Loucy (cell line): ENCODE data around the gene CDK18.

ENCODE experiments used
- H2AFZ ChIP-seq: fragments of 200-600 bp; sonication (generic); 2 replicates; pipeline ENCODE4 v1.6.0; 2016; ENCODE audit warnings: antibody characterized with exemption, mild to moderate bottlenecking, low read length, moderate library complexity
- H3F3A ChIP-seq: fragments of 200-600 bp; 2 replicates; pipeline ENCODE4 v1.6.0; 2016; ENCODE audit warnings: antibody characterized with exemption, low read depth, mild to moderate bottlenecking
- H3K27me3 ChIP-seq: fragments of 200-600 bp; sonication (generic); 2 replicates; pipeline ENCODE4 v1.6.1; 2014; ENCODE audit warnings: low read length, mild to moderate bottlenecking; ENCODE audit not compliant: insufficient read depth, poor library complexity, severe bottlenecking
- H3K36me3 ChIP-seq: fragments of 200-600 bp; sonication (generic); 2 replicates; pipeline ENCODE4 v1.6.1; 2016; ENCODE audit warnings: low read length; ENCODE audit not compliant: insufficient read depth
- H3K4me1 ChIP-seq: fragments of 200-600 bp; sonication (generic); 2 replicates; pipeline ENCODE4 v1.5.1; 2014; ENCODE audit warnings: low read length, mild to moderate bottlenecking; ENCODE audit not compliant: insufficient read depth, poor library complexity, severe bottlenecking
- H3K4me2 ChIP-seq: fragments of 200-600 bp; sonication (generic); 2 replicates; pipeline ENCODE4 v1.6.0; 2014; ENCODE audit warnings: antibody characterized with exemption, low read length, low read depth, mild to moderate bottlenecking; ENCODE audit not compliant: poor library complexity, severe bottlenecking
- H3K4me3 ChIP-seq: fragments of 200-600 bp; sonication (generic); 2 replicates; pipeline ENCODE4 v1.5.1; 2014; ENCODE audit warnings: low read length, mild to moderate bottlenecking, mixed read lengths; ENCODE audit not compliant: poor library complexity, severe bottlenecking
- H3K79me2 ChIP-seq: fragments of 200-600 bp; sonication (generic); 2 replicates; pipeline ENCODE4 v1.6.1; 2014; ENCODE audit warnings: low read length; ENCODE audit not compliant: insufficient read depth
- H3K9ac ChIP-seq: fragments of 200-600 bp; sonication (generic); 2 replicates; pipeline ENCODE4 v1.6.0; 2014; ENCODE audit warnings: mild to moderate bottlenecking, low read depth, low read length, moderate library complexity; ENCODE audit not compliant: poor library complexity, severe bottlenecking
- H3K9me2 ChIP-seq: fragments of 200-600 bp; sonication (generic); replicated peaks from 2 replicates; pipeline ENCODE4 v1.6.1; 2016; ENCODE audit warnings: low read depth, low read length, mixed read lengths
- H3K9me3 ChIP-seq: fragments of 200-600 bp; sonication (generic); 2 replicates; pipeline ENCODE4 v1.6.1; 2014; ENCODE audit warnings: mild to moderate bottlenecking, antibody characterized with exemption, low read length, low read depth; ENCODE audit not compliant: insufficient read depth
- H4K20me1 ChIP-seq: fragments of 200-600 bp; sonication (generic); 2 replicates; pipeline ENCODE4 v1.6.0; 2014; ENCODE audit warnings: antibody characterized with exemption, low read length, mild to moderate bottlenecking; ENCODE audit not compliant: insufficient read depth, poor library complexity, severe bottlenecking
- CTCF ChIP-seq: fragments of 200-600 bp; sonication (generic); conservative IDR thresholded peaks from 2 replicates; pipeline ENCODE4 v1.5.1; 2014; ENCODE audit warnings: mild to moderate bottlenecking, antibody characterized with exemption, low read length
- EZH2phosphoT487 ChIP-seq: fragments of 200-600 bp; IDR thresholded peaks from 2 replicates; pipeline ENCODE4 v1.6.1; 2018; ENCODE audit warnings: antibody characterized with exemption, mild to moderate bottlenecking, moderate library complexity, borderline replicate concordance

The CDK18 gene

GRCh38 chr1:205578780-205579571 is 74.5 kb downstream of the CDK18 start:
- H3K4me2 ChIP-seq, result no peak overlapping the region
- no peaks in the 10 kb centered on the region for H3K27me3 ChIP-seq
- TF ChIP-seq CTCF (no peak), EZH2phosphoT487 (no peak)

GRCh38 chr1:205579711-205580110 is 75.2 kb downstream of the CDK18 start:
- no peak overlapping the region for H3K4me3 ChIP-seq
- no peak overlapping the region for H3K4me2 ChIP-seq
- peaks cover 16% of the 10 kb centered on the region for H3K4me1 ChIP-seq
- H3K9me2 ChIP-seq, result no peaks in the 10 kb centered on the region
- TF ChIP-seq EZH2phosphoT487 (no peak), CTCF (no peak)
- no peaks in the 10 kb centered on the region for H3K79me2 ChIP-seq
- no peak overlapping the region for H2AFZ ChIP-seq
- H3K9ac ChIP-seq, result no peak overlapping the region
- no peaks in the 10 kb centered on the region for H3K9me3 ChIP-seq
- H3F3A ChIP-seq, result no peaks in the 10 kb centered on the region
- H3K36me3 ChIP-seq, result no peaks in the 10 kb centered on the region
- no peaks in the 10 kb centered on the region for H4K20me1 ChIP-seq
- H3K27me3 ChIP-seq, result no peaks in the 10 kb centered on the region

More at GRCh38 chr1:205578780-205579571, 74.5 kb downstream of the CDK18 start:
- no peaks in the 10 kb centered on the region for H3K36me3 ChIP-seq
- H3K9ac ChIP-seq, result no peak overlapping the region
- no peaks in the 10 kb centered on the region for H3K79me2 ChIP-seq
- H3F3A ChIP-seq, result no peaks in the 10 kb centered on the region
- H4K20me1 ChIP-seq, result no peaks in the 10 kb centered on the region
- H3K9me3 ChIP-seq, result no peaks in the 10 kb centered on the region
- H3K4me1 ChIP-seq, result peaks cover 16% of the 10 kb centered on the region
- H2AFZ ChIP-seq, result no peak overlapping the region
- H3K9me2 ChIP-seq, result no peaks in the 10 kb centered on the region
- no peak overlapping the region for H3K4me3 ChIP-seq

- Histone ChIP-seq H3K27me3 (no peaks in the 10 kb centered on the region), H3K4me1 (peaks cover 16% of the 10 kb centered on the region), H4K20me1 (no peaks in the 10 kb centered on the region), H2AFZ (no peak overlapping the region), H3F3A (no peaks in the 10 kb centered on the region), H3K4me3 (no peak overlapping the region), H3K4me2 (no peak overlapping the region), H3K9ac (no peak overlapping the region), H3K9me2 (no peaks in the 10 kb centered on the region), H3K9me3 (no peaks in the 10 kb centered on the region), H3K79me2 (no peaks in the 10 kb centered on the region), H3K36me3 (no peaks in the 10 kb centered on the region)
- no peak for TF ChIP-seq EZH2phosphoT487
- no peak for TF ChIP-seq CTCF
Observed at GRCh38 chr1:205580140-205580922, 75.9 kb downstream of the CDK18 start.
